CD14-positive monocyte (primary cell): Measurements from ENCODE around the gene OR4D10. TPM values are rescaled to one million over a fixed set of nuclear protein-coding genes. Genes with fewer than 3 reads are reported as not detected.

Experiments
- DNase-seq, 3 donors: peaks; one replicate each; pipeline ENCODE4 v3.0.0-alpha.2; 2011 to 2022
- H2AFZ ChIP-seq: 2 replicates; pipeline ENCODE4 v1.6.0; 2012; ENCODE audit warnings: mild to moderate bottlenecking, low read depth, low read length, inconsistent platforms; ENCODE audit not compliant: insufficient read depth, poor library complexity, severe bottlenecking
- H3K27ac ChIP-seq, 2 donors: 1 replicate in 1 of 2; 2 replicates in 1 of 2; pipeline ENCODE4 v1.5.1; 2012 to 2013; ENCODE audit warnings: low read length in 2 of 2, control low read depth in 1 of 2, inconsistent platforms in 1 of 2, low read depth in 1 of 2, mild to moderate bottlenecking in 1 of 2
- H3K27me3 ChIP-seq, 2 donors: one replicate each; pipeline versions ENCODE4 v1.6.0 to v1.6.1; 2011 to 2013; ENCODE audit warnings: low read length in 2 of 2; ENCODE audit not compliant: control insufficient read depth in 2 of 2, insufficient read depth in 2 of 2
- H3K36me3 ChIP-seq, 2 donors: replicated peaks in 1 of 2; 1 replicate in 1 of 2; 2 replicates in 1 of 2; pipeline versions ENCODE4 v1.5.1 to v1.6.1; 2012 to 2013; ENCODE audit warnings: low read length in 2 of 2, control low read depth in 1 of 2, inconsistent platforms in 1 of 2, mild to moderate bottlenecking in 1 of 2; ENCODE audit not compliant: insufficient read depth in 2 of 2, control insufficient read depth in 1 of 2
- H3K4me1 ChIP-seq, 2 donors: 1 replicate in 1 of 2; 2 replicates in 1 of 2; pipeline versions ENCODE4 v1.5.1 to v1.6.1; 2012 to 2013; ENCODE audit warnings: low read length in 2 of 2, control low read depth in 1 of 2, inconsistent platforms in 1 of 2, mild to moderate bottlenecking in 1 of 2, moderate library complexity in 1 of 2; ENCODE audit not compliant: insufficient read depth in 2 of 2, control insufficient read depth in 1 of 2
- H3K4me2 ChIP-seq: replicated peaks from 2 replicates; pipeline ENCODE3; 2012; ENCODE audit warnings: low read length, moderate library complexity, mild to moderate bottlenecking; ENCODE audit not compliant: poor library complexity, severe bottlenecking; ENCODE audit errors: extremely low read depth
- H3K4me3 ChIP-seq, 3 experiments: fragments of 200-600 bp in 1 of 3; sonication (generic) in 1 of 3; replicated peaks in 1 of 3; 1 replicate in 2 of 3; 2 replicates in 1 of 3; pipeline ENCODE4 v1.5.1; 2011 to 2013; ENCODE audit warnings: low read length in 3 of 3, mild to moderate bottlenecking in 3 of 3, control low read depth in 2 of 3, low read depth in 2 of 3, inconsistent platforms in 1 of 3, moderate library complexity in 1 of 3
- H3K79me2 ChIP-seq: 2 replicates; pipeline ENCODE4 v1.6.0; 2012; ENCODE audit warnings: mild to moderate bottlenecking, control low read depth, inconsistent platforms, low read length, moderate library complexity; ENCODE audit not compliant: insufficient read depth
- H3K9ac ChIP-seq: 2 replicates; pipeline ENCODE4 v1.6.0; 2017; ENCODE audit warnings: low read length, mild to moderate bottlenecking; ENCODE audit not compliant: insufficient read depth, poor library complexity, severe bottlenecking
- H3K9me3 ChIP-seq, 2 donors: replicated peaks in 1 of 2; 1 replicate in 1 of 2; 2 replicates in 1 of 2; pipeline versions ENCODE4 v1.5.1 to v1.6.1; 2012 to 2013; ENCODE audit warnings: low read length in 2 of 2, control low read depth in 1 of 2; ENCODE audit not compliant: control insufficient read depth in 1 of 2, insufficient read depth in 1 of 2
- H4K20me1 ChIP-seq: 2 replicates; pipeline ENCODE4 v1.6.0; 2012; ENCODE audit warnings: mild to moderate bottlenecking, low read length, control low read depth, moderate library complexity; ENCODE audit not compliant: insufficient read depth
- H3K27ac Mint-ChIP-seq, 7 donors: one replicate each; pipeline ENCODE4 v1.8.0; 2020; ENCODE audit warnings: mild to moderate bottlenecking in 7 of 7, mixed read lengths in 7 of 7, moderate library complexity in 6 of 7, inconsistent platforms in 2 of 7
- H3K27me3 Mint-ChIP-seq, 3 donors: one replicate each; pipeline ENCODE4 v1.8.0; 2021 to 2022; ENCODE audit warnings: low read depth in 3 of 3, mild to moderate bottlenecking in 3 of 3, mixed read lengths in 3 of 3, moderate library complexity in 3 of 3, inconsistent platforms in 1 of 3
- H3K36me3 Mint-ChIP-seq, 2 donors: one replicate each; pipeline ENCODE4 v1.8.0; 2020; ENCODE audit warnings: mixed read lengths in 2 of 2, inconsistent platforms in 1 of 2, mild to moderate bottlenecking in 1 of 2
- H3K4me1 Mint-ChIP-seq: one replicate; pipeline ENCODE4 v1.8.0; 2020; ENCODE audit warnings: mild to moderate bottlenecking, mixed read lengths
- H3K4me3 Mint-ChIP-seq, 2 donors: one replicate each; pipeline ENCODE4 v1.8.0; 2020; ENCODE audit warnings: mild to moderate bottlenecking in 2 of 2, mixed read lengths in 2 of 2, moderate library complexity in 1 of 2
- H3K9me3 Mint-ChIP-seq, 7 donors: one replicate each; pipeline ENCODE4 v1.8.0; 2020 to 2022; ENCODE audit warnings: mixed read lengths in 7 of 7, mild to moderate bottlenecking in 6 of 7, moderate library complexity in 6 of 7, inconsistent platforms in 2 of 7
- WGBS: methylation state at CpG from one replicate; pipeline ENCODE4 v1.1.5; 2013; ENCODE audit warnings: missing lambda C conversion rate; ENCODE audit not compliant: insufficient coverage; 5-methylcytosine and 5-hydroxymethylcytosine counted together
- intact Hi-C, 2 donors: fragments of 100-400 bp; cut with micrococcal nuclease; formaldehyde crosslinking; loops; one replicate each; pipeline versions ENCODE4 v1.15.0 to v1.15.1; 2023
- polyA plus RNA-seq, 3 donors: library from polyadenylated mRNA; depleted of rRNA in 1 of 3; unstranded in 2 of 3; stranded (reverse) in 1 of 3; fragments of 300-500 nt in 2 of 3; fragments of >200 nt in 1 of 3; fragmentation: Illumina TruSeq in 2 of 3; gene quantifications; 1 replicate in 2 of 3; 2 replicates in 1 of 3; pipeline ENCODE4 v1.2.3, GENCODE V29; 2012 to 2021
- TF ChIP-seq, protein P1 (sequence below): fragments of 200-600 bp; IDR thresholded peaks from one replicate; pipeline ENCODE4 v1.8.0; 2022; ENCODE audit warnings: antibody characterized with exemption, mild to moderate bottlenecking

OR4D10 gene
- polyA plus RNA-seq, 3 donors: not detected

GRCh38 chr11:59425131-59425530 is 48.0 kb upstream of the OR4D10 start:
- peaks cover 0 to 2% (median 0%) of the 10 kb centered on the region in 3 donors for H3K27me3 Mint-ChIP-seq
- H3K9me3 Mint-ChIP-seq: peaks cover 0 to 2% (median 0%) of the 10 kb centered on the region in 7 donors
- H3K36me3 Mint-ChIP-seq: no peaks in the 10 kb centered on the region
- TF ChIP-seq, protein P1, sequence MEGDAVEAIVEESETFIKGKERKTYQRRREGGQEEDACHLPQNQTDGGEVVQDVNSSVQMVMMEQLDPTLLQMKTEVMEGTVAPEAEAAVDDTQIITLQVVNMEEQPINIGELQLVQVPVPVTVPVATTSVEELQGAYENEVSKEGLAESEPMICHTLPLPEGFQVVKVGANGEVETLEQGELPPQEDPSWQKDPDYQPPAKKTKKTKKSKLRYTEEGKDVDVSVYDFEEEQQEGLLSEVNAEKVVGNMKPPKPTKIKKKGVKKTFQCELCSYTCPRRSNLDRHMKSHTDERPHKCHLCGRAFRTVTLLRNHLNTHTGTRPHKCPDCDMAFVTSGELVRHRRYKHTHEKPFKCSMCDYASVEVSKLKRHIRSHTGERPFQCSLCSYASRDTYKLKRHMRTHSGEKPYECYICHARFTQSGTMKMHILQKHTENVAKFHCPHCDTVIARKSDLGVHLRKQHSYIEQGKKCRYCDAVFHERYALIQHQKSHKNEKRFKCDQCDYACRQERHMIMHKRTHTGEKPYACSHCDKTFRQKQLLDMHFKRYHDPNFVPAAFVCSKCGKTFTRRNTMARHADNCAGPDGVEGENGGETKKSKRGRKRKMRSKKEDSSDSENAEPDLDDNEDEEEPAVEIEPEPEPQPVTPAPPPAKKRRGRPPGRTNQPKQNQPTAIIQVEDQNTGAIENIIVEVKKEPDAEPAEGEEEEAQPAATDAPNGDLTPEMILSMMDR: no peak
- no peak for DNase-seq
- Histone ChIP-seq H3K4me3 (no peak overlapping the region), H3K4me1 (no peaks in the 10 kb centered on the region), H2AFZ (no peak overlapping the region), H3K27me3 (no peaks in the 10 kb centered on the region), H3K9ac (no peak overlapping the region), H3K79me2 (no peaks in the 10 kb centered on the region), H3K9me3 (no peaks in the 10 kb centered on the region), H4K20me1 (no peaks in the 10 kb centered on the region), H3K4me2 (no peak overlapping the region), H3K36me3 (no peaks in the 10 kb centered on the region), H3K27ac (no peak overlapping the region)
- H3K27ac Mint-ChIP-seq: no peak overlapping the region
- WGBS: 96% methylated on average over 4 of the region's 4 CpGs
- intact Hi-C loops: loop anchor here in 1 of 2 donors (10.0 kb wide), 1 partner anchor 140 kb away; no protein-coding TSS in a partner anchor
- H3K4me1 Mint-ChIP-seq: peaks cover 2% of the 10 kb centered on the region
- no peak overlapping the region for H3K4me3 Mint-ChIP-seq

GRCh38 chr11:59426361-59427067 is 46.6 kb upstream of the OR4D10 start, which contains the start of gene OR5A2:
OR5A2 (minus strand) TSS chr11:59426413; CDS start chr11:59422953, 3,460 bp downstream.
- DNase-seq: no peak
- TF ChIP-seq, protein P1: no peak
- Mint-ChIP-seq H3K4me3 (no peak within 1 kb of the TSS), H3K27me3 (peaks cover 0 to 2% (median 0%) of the 10 kb centered on the region in 3 donors), H3K9me3 (no peaks in the 10 kb centered on the region), H3K27ac (no peak within 1 kb of the TSS), H3K4me1 (peaks cover 2% of the 10 kb centered on the region), H3K36me3 (no peaks in the 10 kb centered on the region)
- Histone ChIP-seq H3K9ac (no peak within 1 kb of the TSS), H4K20me1 (no peaks in the 10 kb centered on the region), H3K27me3 (no peaks in the 10 kb centered on the region), H2AFZ (no peak within 1 kb of the TSS), H3K4me2 (no peak within 1 kb of the TSS), H3K36me3 (no peaks in the 10 kb centered on the region), H3K9me3 (no peaks in the 10 kb centered on the region), H3K27ac (no peak within 1 kb of the TSS), H3K4me3 (no peak within 1 kb of the TSS), H3K79me2 (no peaks in the 10 kb centered on the region), H3K4me1 (no peaks in the 10 kb centered on the region)
- no CpG with 5 or more reads among the region's 5 CpGs for WGBS
- intact Hi-C loops: loop anchor here in 1 of 2 donors (10.0 kb wide), 1 partner anchor 142 kb away; no protein-coding TSS in a partner anchor
